ENCODE results near the gene VARS1.
A peak's percentile ranks its signal among the peaks of the same experiment; 100 is the strongest.
"Not testable (repeated sequence)": the region's sequence is repeated elsewhere in the genome, so short reads cannot be mapped to it uniquely, and the experiment has no call there.

Gene VARS1

GRCh38 chr6:31821301-31822035 lies 25.9 kb upstream of the VARS1 start:
- DNase-seq: peak; percentile 85

- not testable (repeated sequence) for DNase-seq
Measured at GRCh38 chr6:31820399-31820798, 24.8 kb upstream of the VARS1 start.

GRCh38 chr6:31819871-31820299 lies 24.3 kb upstream of the VARS1 start:
- DNase-seq: no peak

DNA sequence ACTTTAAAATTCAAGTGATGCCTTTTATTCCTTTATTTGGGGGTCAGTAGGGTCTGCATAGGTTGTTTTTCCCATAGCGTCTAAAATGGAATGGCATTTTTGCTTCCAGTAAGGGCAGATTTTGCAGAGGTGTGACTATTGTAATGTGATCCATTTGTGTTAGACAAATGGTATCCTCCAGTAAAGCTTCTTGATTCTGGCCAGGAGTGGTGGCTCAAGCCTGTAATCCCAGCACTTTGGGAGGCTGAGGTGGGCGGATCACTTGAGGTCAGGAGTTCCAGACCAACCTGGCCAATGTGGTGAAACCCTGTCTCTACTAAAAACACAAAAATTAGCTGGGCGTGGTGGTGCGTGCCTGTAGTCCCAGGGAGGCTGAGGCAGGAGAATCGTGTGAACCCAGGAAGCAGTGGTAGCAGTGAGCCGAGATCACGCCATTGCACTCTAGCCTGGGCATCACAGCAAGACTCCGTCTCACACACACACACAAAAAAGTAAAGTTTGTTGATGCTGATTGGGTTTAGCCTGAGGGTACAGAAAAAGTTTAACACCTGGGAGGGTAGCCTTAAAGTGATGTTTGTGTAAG lies 22.5 kb upstream of the VARS1 start:
- DNase-seq: not testable (repeated sequence)

DNA sequence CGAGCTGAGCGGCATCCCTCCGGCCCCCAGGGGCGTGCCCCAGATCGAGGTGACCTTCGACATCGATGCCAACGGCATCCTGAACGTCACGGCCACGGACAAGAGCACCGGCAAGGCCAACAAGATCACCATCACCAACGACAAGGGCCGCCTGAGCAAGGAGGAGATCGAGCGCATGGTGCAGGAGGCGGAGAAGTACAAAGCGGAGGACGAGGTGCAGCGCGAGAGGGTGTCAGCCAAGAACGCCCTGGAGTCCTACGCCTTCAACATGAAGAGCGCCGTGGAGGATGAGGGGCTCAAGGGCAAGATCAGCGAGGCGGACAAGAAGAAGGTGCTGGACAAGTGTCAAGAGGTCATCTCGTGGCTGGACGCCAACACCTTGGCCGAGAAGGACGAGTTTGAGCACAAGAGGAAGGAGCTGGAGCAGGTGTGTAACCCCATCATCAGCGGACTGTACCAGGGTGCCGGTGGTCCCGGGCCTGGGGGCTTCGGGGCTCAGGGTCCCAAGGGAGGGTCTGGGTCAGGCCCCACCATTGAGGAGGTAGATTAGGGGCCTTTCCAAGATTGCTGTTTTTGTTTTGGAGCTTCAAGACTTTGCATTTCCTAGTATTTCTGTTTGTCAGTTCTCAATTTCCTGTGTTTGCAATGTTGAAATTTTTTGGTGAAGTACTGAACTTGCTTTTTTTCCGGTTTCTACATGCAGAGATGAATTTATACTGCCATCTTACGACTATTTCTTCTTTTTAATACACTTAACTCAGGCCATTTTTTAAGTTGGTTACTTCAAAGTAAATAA lies 21.8 kb upstream of the VARS1 start:
- not testable (repeated sequence) for DNase-seq

DNA sequence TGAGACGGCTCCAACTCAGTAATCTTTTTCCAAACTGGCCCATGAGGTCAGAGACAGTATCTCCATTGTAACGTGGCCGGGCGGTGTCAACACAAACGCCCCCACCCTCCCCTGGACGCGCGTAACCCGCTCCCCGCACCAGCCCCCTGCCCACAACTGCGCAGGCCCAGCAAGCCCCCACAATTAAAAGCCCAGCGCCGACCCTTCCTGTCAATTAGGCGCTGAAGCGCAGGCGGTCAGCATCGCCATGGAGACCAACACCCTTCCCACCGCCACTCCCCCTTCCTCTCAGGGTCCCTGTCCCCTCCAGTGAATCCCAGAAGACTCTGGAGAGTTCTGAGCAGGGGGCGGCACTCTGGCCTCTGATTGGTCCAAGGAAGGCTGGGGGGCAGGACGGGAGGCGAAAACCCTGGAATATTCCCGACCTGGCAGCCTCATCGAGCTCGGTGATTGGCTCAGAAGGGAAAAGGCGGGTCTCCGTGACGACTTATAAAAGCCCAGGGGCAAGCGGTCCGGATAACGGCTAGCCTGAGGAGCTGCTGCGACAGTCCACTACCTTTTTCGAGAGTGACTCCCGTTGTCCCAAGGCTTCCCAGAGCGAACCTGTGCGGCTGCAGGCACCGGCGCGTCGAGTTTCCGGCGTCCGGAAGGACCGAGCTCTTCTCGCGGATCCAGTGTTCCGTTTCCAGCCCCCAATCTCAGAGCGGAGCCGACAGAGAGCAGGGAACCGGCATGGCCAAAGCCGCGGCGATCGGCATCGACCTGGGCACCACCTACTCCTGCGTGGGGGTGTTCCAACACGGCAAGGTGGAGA lies 19.7 kb upstream of the VARS1 start, which contains the start of the genes HSPA1A and HSPA1L:
Gene HSPA1A (plus strand): TSS at position 519 of the 814 bp plus-strand sequence. CDS start 214 bp downstream, at position 733.
Gene HSPA1L (minus strand): TSS at position 259 of the 814 bp plus-strand sequence. CDS start 3,311 bp downstream, outside the sequence.
- DNase-seq: peak; percentile 99

- peak; percentile 99 for DNase-seq
Measured at GRCh38 chr6:31814677-31815024, 19.1 kb upstream of the VARS1 start.

DNA sequence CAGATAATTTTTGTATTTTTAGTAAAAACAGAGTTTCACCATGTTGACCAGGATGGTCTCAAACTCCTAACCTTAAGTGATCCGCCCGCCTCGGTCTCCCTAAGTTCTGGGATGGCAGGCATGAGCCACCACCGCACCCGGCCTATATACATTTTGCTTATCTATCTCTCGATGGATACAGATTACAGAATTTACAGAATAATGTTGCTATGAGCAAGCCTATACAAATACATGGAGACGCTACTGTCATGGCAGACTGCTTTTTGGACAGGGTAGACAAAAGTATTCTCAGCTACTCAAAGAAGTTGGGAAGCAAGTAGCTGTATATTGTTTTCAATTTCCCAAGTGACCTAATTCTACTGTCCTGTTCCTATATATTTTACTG lies 17.9 kb upstream of the VARS1 start:
- no peak for DNase-seq

DNA sequence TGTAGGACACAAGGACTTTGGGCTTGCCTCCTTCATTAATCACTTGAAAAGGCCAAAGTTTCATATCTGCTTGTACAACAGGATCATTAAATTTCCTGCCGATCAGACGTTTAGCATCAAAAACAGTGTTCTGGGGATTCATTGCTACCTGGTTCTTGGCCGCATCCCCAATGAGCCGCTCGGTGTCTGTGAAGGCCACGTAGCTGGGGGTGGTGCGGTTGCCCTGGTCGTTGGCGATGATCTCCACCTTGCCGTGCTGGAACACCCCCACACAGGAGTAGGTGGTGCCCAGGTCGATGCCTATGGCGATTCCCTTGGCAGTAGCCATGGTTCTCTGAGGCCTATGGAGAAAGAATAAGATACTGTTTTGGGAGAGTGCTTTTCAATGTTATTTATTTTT lies 16.1 kb upstream of the VARS1 start:
- DNase-seq: no peak

GRCh38 chr6:31808599-31808998 lies 13.0 kb upstream of the VARS1 start:
- not testable (repeated sequence) for DNase-seq

GRCh38 chr6:31806470-31807272 lies 11.1 kb upstream of the VARS1 start, which contains the start of gene LSM2:
LSM2 (minus strand) TSS chr6:31806966; CDS start chr6:31806757, 209 bp downstream.
- peak; percentile 96 for DNase-seq

DNA sequence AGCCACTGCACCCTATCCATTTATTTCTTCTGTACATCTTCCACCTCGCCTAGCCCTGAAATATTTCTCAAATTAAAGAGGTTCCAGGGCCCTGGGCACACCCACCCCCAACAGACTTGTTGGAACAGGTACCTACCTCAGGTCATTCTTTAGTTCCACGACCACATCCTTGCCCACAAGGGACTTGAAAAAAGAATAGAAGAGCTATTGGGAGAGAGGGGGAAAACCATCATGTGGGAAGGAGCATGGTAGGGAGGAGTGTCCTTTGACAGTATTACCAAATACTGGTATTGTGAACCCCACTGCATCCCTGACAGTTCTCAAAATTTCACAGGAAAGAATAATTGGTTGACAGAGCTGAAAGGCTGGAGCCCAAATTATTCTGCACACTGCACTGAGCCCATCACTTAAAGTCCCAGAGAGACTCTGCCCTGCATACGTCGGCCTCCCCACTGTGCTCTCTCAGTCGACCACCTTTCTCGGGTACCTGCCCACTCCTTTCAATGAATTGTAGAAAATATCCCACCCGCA lies 10.5 kb upstream of the VARS1 start:
- no peak for DNase-seq

DNA sequence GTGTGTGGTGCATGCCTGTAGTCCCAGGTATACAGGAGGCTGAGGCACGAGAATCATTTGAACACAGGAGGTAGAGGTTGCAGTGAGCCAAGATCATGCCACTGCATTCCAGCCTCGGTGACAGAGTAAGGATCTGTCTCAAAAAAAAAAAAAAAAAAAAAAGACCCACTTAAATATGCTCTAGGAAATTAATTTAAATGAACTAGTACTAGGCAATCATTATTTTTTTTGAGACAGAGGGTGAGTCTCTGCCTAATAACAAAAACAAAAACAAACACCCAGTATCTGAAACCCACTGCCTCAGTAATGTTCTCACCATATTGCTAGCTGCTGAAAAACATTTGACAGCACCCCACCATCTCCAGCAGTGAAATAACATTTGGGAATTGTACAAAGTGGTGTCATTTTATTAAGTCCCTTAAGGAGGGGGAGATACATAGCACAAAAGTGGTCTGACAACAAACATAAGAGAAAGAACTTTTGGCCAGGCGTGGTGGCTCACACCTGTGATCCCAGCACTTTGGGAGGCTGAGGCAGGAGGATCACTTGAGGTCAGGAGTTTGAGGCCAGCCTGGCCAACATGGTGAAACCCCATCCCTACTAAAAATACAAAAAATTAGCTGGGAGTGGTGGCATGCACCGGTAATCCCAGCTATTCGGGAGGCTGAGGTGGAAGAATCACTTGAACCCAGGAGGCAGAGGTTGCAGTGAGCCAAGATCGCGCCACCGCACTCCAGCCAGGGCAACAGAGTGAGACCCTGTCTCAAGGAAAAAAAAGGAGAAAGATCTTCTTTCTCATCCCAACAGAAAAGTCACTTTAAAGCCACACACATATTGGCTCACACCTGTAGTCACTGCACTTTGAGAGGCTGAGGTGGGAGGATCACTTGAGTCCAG lies 5.7 kb upstream of the VARS1 start:
- not testable (repeated sequence) for DNase-seq

DNA sequence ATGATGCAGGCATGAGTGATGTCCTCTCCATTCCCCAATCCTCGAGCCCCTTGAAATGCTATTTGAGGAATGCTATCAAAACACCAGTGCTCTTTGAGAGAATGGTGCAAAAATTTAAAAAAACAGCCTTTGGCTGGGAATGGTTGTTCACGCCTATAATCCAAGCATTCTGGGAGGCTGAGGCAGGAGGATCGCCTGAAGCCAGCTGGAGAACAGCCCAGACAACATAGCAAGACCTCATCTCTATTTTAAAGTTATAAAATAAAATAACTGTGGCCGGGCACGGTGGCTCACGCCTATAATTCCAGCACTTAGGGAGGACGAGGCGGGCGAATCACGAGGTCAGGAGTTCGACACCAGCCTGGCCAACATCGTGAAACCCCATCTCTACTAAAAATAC lies 4.2 kb upstream of the VARS1 start:
- DNase-seq: no peak

- no peak for DNase-seq
Measured at GRCh38 chr6:31797588-31797987, 2.0 kb upstream of the VARS1 start.

- DNase-seq: no peak
Measured at GRCh38 chr6:31796993-31797385, 1.4 kb upstream of the VARS1 start.

GRCh38 chr6:31794866-31795615 lies 511 bp downstream of the VARS1 start:
- DNase-seq: no peak

DNA sequence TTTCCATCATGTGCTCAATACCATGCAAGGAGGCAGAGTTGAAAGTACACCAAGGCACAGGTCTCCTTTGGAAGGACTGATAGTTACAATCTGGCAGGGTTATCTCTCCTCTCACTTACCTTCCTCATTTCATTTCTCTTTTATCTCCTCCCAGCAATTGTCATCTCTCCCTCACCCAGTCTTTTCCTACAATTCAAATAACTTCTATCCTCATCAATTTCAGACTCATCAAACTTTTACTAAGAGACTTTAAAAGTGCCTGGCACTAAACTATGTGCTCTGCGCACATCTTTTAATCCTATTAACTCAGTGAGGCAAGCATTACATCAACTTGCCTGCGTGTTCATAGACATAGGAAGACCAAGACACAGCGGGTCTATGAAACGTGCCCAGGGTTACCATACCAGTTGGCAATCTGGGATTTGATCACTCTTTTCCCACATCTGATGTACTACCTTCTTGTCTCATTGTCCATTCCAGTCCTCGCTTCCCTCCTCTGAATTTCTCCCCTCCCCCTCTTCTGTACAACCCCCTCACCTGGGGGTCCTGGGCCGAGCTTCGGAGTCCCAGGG lies 1.2 kb downstream of the VARS1 start:
- DNase-seq: no peak

DNA sequence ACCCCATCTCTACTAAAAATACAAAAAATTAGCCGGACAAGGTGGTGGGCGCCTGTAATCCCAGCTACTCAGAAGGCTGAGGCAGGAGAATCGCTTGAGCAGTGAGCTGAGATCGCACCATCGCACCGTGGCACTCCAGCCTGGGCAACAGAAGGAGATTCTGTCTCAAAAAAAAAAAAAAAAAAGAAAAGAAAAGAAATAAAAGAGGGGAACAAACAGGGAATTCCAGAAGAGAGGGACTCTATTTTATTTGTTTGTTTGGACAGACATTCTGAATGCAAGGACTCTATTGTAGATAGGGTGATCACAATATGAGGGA lies 1.7 kb downstream of the VARS1 start:
- not testable (repeated sequence) for DNase-seq
